Fibroblast of lung (primary cell): Measurements from ENCODE around the gene HOXA9. TPM values are rescaled to one million over a fixed set of nuclear protein-coding genes. Genes with fewer than 3 reads are reported as not detected.

ENCODE experiments used
- DNase-seq, 2 donors: peaks; one replicate each; pipeline versions ENCODE4 v3.0.0 to v3.0.0-alpha.2; 2010; ENCODE audit warnings: low read depth in 2 of 2
- H2AFZ ChIP-seq: 2 replicates; pipeline ENCODE4 v1.5.1; 2012; ENCODE audit warnings: low read length, control low read depth, inconsistent platforms
- H3K27ac ChIP-seq: 2 replicates; pipeline ENCODE4 v1.5.1; 2011; ENCODE audit warnings: low read length, control low read depth; ENCODE audit not compliant: insufficient read depth
- H3K27me3 ChIP-seq: 2 replicates; pipeline ENCODE4 v1.5.1; 2011; ENCODE audit warnings: mild to moderate bottlenecking, low read length; ENCODE audit not compliant: control insufficient read depth, insufficient read depth
- H3K36me3 ChIP-seq: 2 replicates; pipeline ENCODE4 v1.5.1; 2011; ENCODE audit warnings: low read length; ENCODE audit not compliant: control insufficient read depth, insufficient read depth
- H3K4me1 ChIP-seq: 2 replicates; pipeline ENCODE4 v1.5.1; 2011; ENCODE audit warnings: low read length; ENCODE audit not compliant: control insufficient read depth, insufficient read depth; ENCODE audit errors: extremely low read depth
- H3K4me2 ChIP-seq: 2 replicates; pipeline ENCODE4 v1.5.1; 2011; ENCODE audit warnings: low read length, control low read depth; ENCODE audit not compliant: insufficient read depth; ENCODE audit errors: extremely low read depth
- H3K4me3 ChIP-seq, 4 experiments: fragments of 200-600 bp in 1 of 4; sonication (generic) in 1 of 4; replicated peaks in 1 of 4; 2 replicates each; pipeline ENCODE4 v1.5.1; 2011 to 2016; ENCODE audit warnings: low read length in 4 of 4, low read depth in 3 of 4, mild to moderate bottlenecking in 3 of 4, control low read depth in 2 of 4, inconsistent platforms in 1 of 4, mixed read lengths in 1 of 4; ENCODE audit not compliant: insufficient read depth in 1 of 4; ENCODE audit errors: control extremely low read depth in 1 of 4
- H3K79me2 ChIP-seq: 2 replicates; pipeline ENCODE4 v1.5.1; 2012; ENCODE audit warnings: mild to moderate bottlenecking, low read length, inconsistent platforms; ENCODE audit not compliant: control insufficient read depth, insufficient read depth
- H3K9ac ChIP-seq: 2 replicates; pipeline ENCODE4 v1.5.1; 2011; ENCODE audit warnings: mild to moderate bottlenecking, low read length, control low read depth; ENCODE audit not compliant: insufficient read depth
- H3K9me3 ChIP-seq: 2 replicates; pipeline ENCODE4 v1.5.1; 2012; ENCODE audit warnings: low read depth, low read length; ENCODE audit not compliant: control insufficient read depth, insufficient read depth
- H4K20me1 ChIP-seq: 2 replicates; pipeline ENCODE4 v1.5.1; 2011; ENCODE audit warnings: low read length; ENCODE audit not compliant: control insufficient read depth, insufficient read depth; ENCODE audit errors: extremely low read depth
- EZH2 ChIP-seq: IDR thresholded peaks from 2 replicates; pipeline ENCODE4 v1.5.1; 2012; ENCODE audit warnings: low read length, control low read depth, mild to moderate bottlenecking; ENCODE audit errors: missing control alignments
- polyA plus RNA-seq, 2 donors: library from polyadenylated mRNA; depleted of rRNA in 1 of 2; stranded (reverse) in 1 of 2; unstranded in 1 of 2; fragments of >200 nt; gene quantifications; 2 replicates each; pipeline ENCODE4 v1.2.1, GENCODE V29; 2011 to 2012; ENCODE audit warnings: missing spikeins in 1 of 2
- total RNA-seq: library from RNA; depleted of rRNA; stranded (reverse); fragments of >200 nt; gene quantifications from 2 replicates; pipeline ENCODE4 v1.2.1, GENCODE V29; 2014
- TF ChIP-seq, protein P1 (sequence below), 2 donors: IDR thresholded peaks in 1 of 2; conservative IDR thresholded peaks in 1 of 2; 1 replicate in 1 of 2; 2 replicates in 1 of 2; pipeline ENCODE4 v1.5.1; 2011 to 2012; ENCODE audit warnings: low read length in 2 of 2, control low read depth in 1 of 2, inconsistent platforms in 1 of 2, low read depth in 1 of 2, mild to moderate bottlenecking in 1 of 2

HOXA9 gene
- total and polyA plus RNA-seq, 2 donors (not counting 1 experiment from before 2014, with no cell fraction given), result 0.08 TPM; not detected in 1

DNA sequence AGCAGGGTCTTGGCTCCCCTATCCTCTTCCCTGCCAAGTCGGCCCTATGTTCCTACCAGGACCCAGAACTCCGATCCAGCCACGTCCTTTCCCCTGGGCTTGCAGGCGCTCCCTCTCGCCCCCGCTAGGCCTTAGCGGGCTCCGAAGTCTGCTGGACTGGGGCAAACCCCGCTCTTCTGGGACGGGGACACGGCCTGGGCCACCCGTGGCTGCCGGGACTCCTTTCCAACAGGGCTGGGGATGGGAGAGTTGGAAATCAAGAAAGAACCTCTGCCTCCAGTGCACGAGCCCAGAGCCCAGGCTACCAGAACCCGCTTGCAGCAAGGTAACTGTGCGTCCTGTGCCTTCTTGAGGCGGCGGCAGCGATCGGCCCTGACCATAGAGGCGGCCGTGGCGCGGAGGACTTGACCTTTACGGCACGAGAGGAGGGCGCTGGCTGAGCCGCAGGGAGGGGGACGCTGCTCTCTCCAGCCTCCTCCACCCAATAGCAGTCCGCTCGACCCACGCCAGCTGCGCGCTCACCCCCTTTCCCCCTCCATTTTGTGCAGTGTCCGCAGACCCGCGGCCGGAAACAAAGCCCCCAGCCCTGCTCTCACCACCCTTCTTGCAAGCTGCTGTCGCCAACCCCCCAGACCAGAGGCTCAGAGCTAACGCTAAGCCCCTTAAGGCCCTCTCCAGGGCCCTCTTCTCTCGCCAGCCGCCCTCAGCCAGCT, 26.7 kb upstream of the HOXA9 start:
- peak; percentile 79 for TF ChIP-seq EZH2
- TF ChIP-seq, protein P1, sequence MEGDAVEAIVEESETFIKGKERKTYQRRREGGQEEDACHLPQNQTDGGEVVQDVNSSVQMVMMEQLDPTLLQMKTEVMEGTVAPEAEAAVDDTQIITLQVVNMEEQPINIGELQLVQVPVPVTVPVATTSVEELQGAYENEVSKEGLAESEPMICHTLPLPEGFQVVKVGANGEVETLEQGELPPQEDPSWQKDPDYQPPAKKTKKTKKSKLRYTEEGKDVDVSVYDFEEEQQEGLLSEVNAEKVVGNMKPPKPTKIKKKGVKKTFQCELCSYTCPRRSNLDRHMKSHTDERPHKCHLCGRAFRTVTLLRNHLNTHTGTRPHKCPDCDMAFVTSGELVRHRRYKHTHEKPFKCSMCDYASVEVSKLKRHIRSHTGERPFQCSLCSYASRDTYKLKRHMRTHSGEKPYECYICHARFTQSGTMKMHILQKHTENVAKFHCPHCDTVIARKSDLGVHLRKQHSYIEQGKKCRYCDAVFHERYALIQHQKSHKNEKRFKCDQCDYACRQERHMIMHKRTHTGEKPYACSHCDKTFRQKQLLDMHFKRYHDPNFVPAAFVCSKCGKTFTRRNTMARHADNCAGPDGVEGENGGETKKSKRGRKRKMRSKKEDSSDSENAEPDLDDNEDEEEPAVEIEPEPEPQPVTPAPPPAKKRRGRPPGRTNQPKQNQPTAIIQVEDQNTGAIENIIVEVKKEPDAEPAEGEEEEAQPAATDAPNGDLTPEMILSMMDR (conservative IDR thresholded peaks at IDR 0.05 in 1 of 2, IDR thresholded peaks at IDR 0.05 in 1 of 2; ENCODE audit: low read depth in 1 of 2, low read length in 2 of 2), result no peak
- H3K79me2 ChIP-seq, result no peaks in the 10 kb centered on the region
- H3K36me3 ChIP-seq, result no peaks in the 10 kb centered on the region
- no peak overlapping the region for H3K4me2 ChIP-seq
- no peak overlapping the region for H2AFZ ChIP-seq
- no peak for DNase-seq
- no peak overlapping the region for H3K9ac ChIP-seq
- H3K9me3 ChIP-seq, result no peaks in the 10 kb centered on the region
- H3K27ac ChIP-seq, result no peak overlapping the region
- no peak overlapping the region for H3K4me3 ChIP-seq
- H3K4me1 ChIP-seq, result no peaks in the 10 kb centered on the region
- peaks cover 77% of the 10 kb centered on the region for H3K27me3 ChIP-seq
- no peaks in the 10 kb centered on the region for H4K20me1 ChIP-seq

DNA sequence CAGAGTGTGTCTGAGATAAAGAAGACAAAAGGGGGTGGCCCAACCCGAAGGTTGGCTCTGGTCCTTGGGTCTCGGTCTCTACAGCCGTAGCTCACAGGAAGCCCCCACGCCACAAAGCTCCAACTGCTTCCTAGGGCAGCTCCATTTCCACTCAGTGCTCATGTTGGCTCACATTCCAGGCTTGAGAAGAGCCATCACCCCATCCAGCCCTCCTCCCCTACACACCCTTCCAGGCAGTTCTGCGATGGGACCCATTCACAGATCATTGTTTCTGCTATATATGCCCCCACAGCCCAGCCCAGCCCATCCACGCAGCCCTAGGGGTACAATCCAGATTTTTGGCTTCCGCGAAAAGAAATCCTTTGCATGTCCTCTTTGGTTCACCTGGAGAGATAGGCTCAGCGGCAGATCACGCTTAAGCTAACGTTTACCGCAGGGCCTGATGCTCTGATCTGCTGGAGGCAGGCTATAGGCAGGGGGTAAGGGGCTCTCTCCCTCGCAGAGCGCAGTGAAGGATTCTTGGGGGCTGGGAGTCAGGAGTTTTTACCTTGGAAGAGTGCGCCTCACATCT, 25.9 kb upstream of the HOXA9 start:
- H3K36me3 ChIP-seq, result no peaks in the 10 kb centered on the region
- TF ChIP-seq, protein P1 (conservative IDR thresholded peaks at IDR 0.05 in 1 of 2, IDR thresholded peaks at IDR 0.05 in 1 of 2; ENCODE audit: low read depth in 1 of 2, low read length in 2 of 2), result no peak
- peak; percentile 1 for TF ChIP-seq EZH2
- no peaks in the 10 kb centered on the region for H3K4me1 ChIP-seq
- DNase-seq, result no peak
- H3K4me3 ChIP-seq, result no peak overlapping the region
- H3K79me2 ChIP-seq, result no peaks in the 10 kb centered on the region
- H2AFZ ChIP-seq, result no peak overlapping the region
- H3K9me3 ChIP-seq, result no peaks in the 10 kb centered on the region
- no peak overlapping the region for H3K4me2 ChIP-seq
- peaks cover 83% of the 10 kb centered on the region for H3K27me3 ChIP-seq
- no peaks in the 10 kb centered on the region for H4K20me1 ChIP-seq
- no peak overlapping the region for H3K9ac ChIP-seq
- H3K27ac ChIP-seq, result no peak overlapping the region

DNA sequence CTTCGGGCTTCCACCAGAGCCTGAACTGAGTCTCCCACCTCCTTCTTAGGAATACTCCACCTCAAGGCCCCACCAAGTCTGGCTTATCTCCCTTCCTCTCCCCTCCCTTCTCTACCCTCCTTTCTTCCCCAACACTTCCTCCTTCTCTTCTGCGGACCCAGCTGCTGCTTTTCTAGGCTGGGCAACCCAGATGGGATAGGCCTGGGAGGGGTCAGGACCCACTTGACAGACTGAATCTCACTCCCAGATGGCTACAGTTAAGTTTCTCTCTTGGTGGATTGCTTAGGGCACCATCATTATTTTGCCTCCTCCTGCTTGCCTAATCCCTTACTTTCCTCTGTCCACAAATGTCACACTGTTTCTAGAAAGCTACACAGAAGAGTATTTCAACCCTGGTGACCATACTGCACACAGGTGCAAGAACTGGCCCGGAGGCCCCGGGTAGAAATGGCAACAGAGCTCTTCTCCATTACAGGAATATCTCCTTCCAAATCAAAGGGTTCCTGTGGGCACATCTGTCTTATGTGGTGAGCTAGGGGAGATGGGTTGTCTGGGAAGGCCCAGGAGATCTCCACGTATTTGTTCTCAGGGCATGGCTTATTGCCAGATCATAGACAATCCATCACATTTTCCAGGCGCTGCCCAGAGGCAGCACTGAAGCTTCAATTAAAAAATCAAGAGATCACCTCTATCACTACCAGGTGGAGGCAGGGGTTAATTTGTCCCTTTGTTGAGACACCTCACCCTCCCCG, 24.8 kb upstream of the HOXA9 start:
- Histone ChIP-seq H3K27me3 (peaks cover 87% of the 10 kb centered on the region), H3K27ac (no peak overlapping the region), H3K4me3 (no peak overlapping the region), H3K36me3 (no peaks in the 10 kb centered on the region), H3K9me3 (no peaks in the 10 kb centered on the region), H3K4me2 (no peak overlapping the region), H3K79me2 (no peaks in the 10 kb centered on the region), H4K20me1 (no peaks in the 10 kb centered on the region), H3K9ac (no peak overlapping the region), H2AFZ (no peak overlapping the region), H3K4me1 (no peaks in the 10 kb centered on the region)
- no peak for DNase-seq
- TF ChIP-seq EZH2, result no peak
- TF ChIP-seq, protein P1 (conservative IDR thresholded peaks at IDR 0.05 in 1 of 2, IDR thresholded peaks at IDR 0.05 in 1 of 2; ENCODE audit: low read depth in 1 of 2, low read length in 2 of 2), result no peak
